H1 (cell line): ENCODE measurements around the gene ING4.

Source experiments
- CREB1 ChIP-seq: IDR thresholded peaks from 2 replicates; pipeline ENCODE4 v1.6.1; 2012; ENCODE audit warnings: inconsistent platforms
- EP300 ChIP-seq, 2 experiments: IDR thresholded peaks; 1 replicate in 1 of 2; 2 replicates in 1 of 2; pipeline ENCODE4 v1.6.1; 2011 to 2012; ENCODE audit warnings: low read depth in 2 of 2, low read length in 2 of 2, mild to moderate bottlenecking in 2 of 2, borderline replicate concordance in 1 of 2, inconsistent platforms in 1 of 2, moderate library complexity in 1 of 2
- JUN ChIP-seq: IDR thresholded peaks from 2 replicates; pipeline ENCODE4 v1.6.1; 2011; ENCODE audit warnings: low read depth, mild to moderate bottlenecking, improper control_type of control experiment, low read length
- POLR2A ChIP-seq, 2 experiments: IDR thresholded peaks; 1 replicate in 1 of 2; 2 replicates in 1 of 2; pipeline ENCODE4 v1.6.1; 2011; ENCODE audit warnings: low read depth in 2 of 2, low read length in 2 of 2, mild to moderate bottlenecking in 2 of 2; ENCODE audit errors: control extremely low read depth in 1 of 2
- POLR2AphosphoS5 ChIP-seq: IDR thresholded peaks from 2 replicates; pipeline ENCODE4 v1.6.1; 2011; ENCODE audit warnings: low read depth, low read length
- RFX5 ChIP-seq: IDR thresholded peaks from 2 replicates; pipeline ENCODE4 v1.6.1; 2011; ENCODE audit warnings: low read depth, low read length, improper control_type of control experiment, borderline replicate concordance
- SAP30 ChIP-seq: fragments of 300-600 bp; sonication (generic); IDR thresholded peaks from 2 replicates; pipeline ENCODE4 v1.7.1; 2012; ENCODE audit warnings: low read length, moderate library complexity, mild to moderate bottlenecking, inconsistent platforms; ENCODE audit not compliant: insufficient read depth, insufficient replicate concordance
- SP2 ChIP-seq: IDR thresholded peaks from 2 replicates; pipeline ENCODE4 v1.6.1; 2012; ENCODE audit warnings: mild to moderate bottlenecking, low read length, inconsistent platforms
- ZNF274 ChIP-seq: IDR thresholded peaks from 2 replicates; pipeline ENCODE4 v1.7.0; 2012; ENCODE audit warnings: low read length, borderline replicate concordance; ENCODE audit errors: extremely low read depth
- TF ChIP-seq, protein P1 (sequence below), 3 experiments: IDR thresholded peaks; 1 replicate in 2 of 3; 2 replicates in 1 of 3; pipeline versions ENCODE4 v1.5.1 to v1.6.1; 2011; ENCODE audit warnings: low read length in 3 of 3, mild to moderate bottlenecking in 3 of 3, inconsistent platforms in 2 of 3, low read depth in 1 of 3, moderate library complexity in 1 of 3; ENCODE audit not compliant: insufficient read depth in 1 of 3; ENCODE audit errors: control extremely low read depth in 1 of 3

GRCh38 chr12:6708960-6709394 lies 46.1 kb upstream of the ING4 start:
- no peak for TF ChIP-seq POLR2A (IDR thresholded peaks at IDR 0.05; ENCODE audit: control extremely low read depth in 1 of 2, low read depth in 2 of 2, low read length in 2 of 2)
- TF ChIP-seq, protein P1, sequence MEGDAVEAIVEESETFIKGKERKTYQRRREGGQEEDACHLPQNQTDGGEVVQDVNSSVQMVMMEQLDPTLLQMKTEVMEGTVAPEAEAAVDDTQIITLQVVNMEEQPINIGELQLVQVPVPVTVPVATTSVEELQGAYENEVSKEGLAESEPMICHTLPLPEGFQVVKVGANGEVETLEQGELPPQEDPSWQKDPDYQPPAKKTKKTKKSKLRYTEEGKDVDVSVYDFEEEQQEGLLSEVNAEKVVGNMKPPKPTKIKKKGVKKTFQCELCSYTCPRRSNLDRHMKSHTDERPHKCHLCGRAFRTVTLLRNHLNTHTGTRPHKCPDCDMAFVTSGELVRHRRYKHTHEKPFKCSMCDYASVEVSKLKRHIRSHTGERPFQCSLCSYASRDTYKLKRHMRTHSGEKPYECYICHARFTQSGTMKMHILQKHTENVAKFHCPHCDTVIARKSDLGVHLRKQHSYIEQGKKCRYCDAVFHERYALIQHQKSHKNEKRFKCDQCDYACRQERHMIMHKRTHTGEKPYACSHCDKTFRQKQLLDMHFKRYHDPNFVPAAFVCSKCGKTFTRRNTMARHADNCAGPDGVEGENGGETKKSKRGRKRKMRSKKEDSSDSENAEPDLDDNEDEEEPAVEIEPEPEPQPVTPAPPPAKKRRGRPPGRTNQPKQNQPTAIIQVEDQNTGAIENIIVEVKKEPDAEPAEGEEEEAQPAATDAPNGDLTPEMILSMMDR (IDR thresholded peaks at IDR 0.05; ENCODE audit: control extremely low read depth in 1 of 3, insufficient read depth in 1 of 3, low read depth in 1 of 3, low read length in 3 of 3), result no peak
- no peak for TF ChIP-seq POLR2AphosphoS5
- no peak for TF ChIP-seq CREB1
- no peak for TF ChIP-seq SAP30
- no peak for TF ChIP-seq ZNF274
- no peak for TF ChIP-seq RFX5
- no peak for TF ChIP-seq SP2
- TF ChIP-seq EP300 (IDR thresholded peaks at IDR 0.05; ENCODE audit: borderline replicate concordance in 1 of 2, low read depth in 2 of 2, low read length in 2 of 2), result no peak
- TF ChIP-seq JUN, result no peak
